Activated B cell treated with CpG ODN at 0.5 μM for 24 hours (primary cell): ENCODE results near the gene LIMS2. TPM values are rescaled to one million over a fixed set of nuclear protein-coding genes. Genes with fewer than 3 reads are reported as not detected.

Experiments
- ATAC-seq: fragments of 200-7000 bp; cut with Tn5 transposase; one replicate; pipeline ENCODE4 v1.10.0; 2021; ENCODE audit warnings: low read depth, mild to moderate bottlenecking, moderate library complexity
- CTCF ChIA-PET: fragments of 350-600 bp; sonication (Branson Sonifier 250); formaldehyde crosslinking; loops from one replicate; lab custom pipeline; 2021; ENCODE audit warnings: antibody characterized with exemption; lab: Charles Lee
- POLR2A ChIA-PET: fragments of 350-600 bp; sonication (Branson Sonifier 250); formaldehyde crosslinking; loops from one replicate; lab custom pipeline; 2021; ENCODE audit warnings: antibody characterized with exemption; lab: Charles Lee
- DNase-seq: peaks from one replicate; pipeline ENCODE4 v3.0.0; 2022
- H3K27ac Mint-ChIP-seq: one replicate; pipeline ENCODE4 v1.8.0; 2020; ENCODE audit warnings: mixed read lengths
- H3K27me3 Mint-ChIP-seq: one replicate; pipeline ENCODE4 v1.8.0; 2021; ENCODE audit warnings: mixed read lengths
- H3K36me3 Mint-ChIP-seq: one replicate; pipeline ENCODE4 v1.8.0; 2021; ENCODE audit warnings: low read depth, mixed read lengths
- H3K4me1 Mint-ChIP-seq: one replicate; pipeline ENCODE4 v1.8.0; 2021; ENCODE audit warnings: mixed read lengths
- H3K4me3 Mint-ChIP-seq: one replicate; pipeline ENCODE4 v1.8.0; 2020; ENCODE audit warnings: mild to moderate bottlenecking, mixed read lengths
- H3K9me3 Mint-ChIP-seq: one replicate; pipeline ENCODE4 v1.8.0; 2020; ENCODE audit warnings: mixed read lengths
- intact Hi-C: fragments of 100-400 bp; cut with micrococcal nuclease; formaldehyde crosslinking; loops from one replicate; pipeline ENCODE4 v1.15.1; 2024
- total RNA-seq: library from RNA; stranded (reverse); gene quantifications from 2 replicates; pipeline ENCODE4 v1.2.3, GENCODE V29; 2022
- TF ChIP-seq, protein P1 (sequence below): fragments of 200-600 bp; IDR thresholded peaks from one replicate; pipeline ENCODE4 v1.8.0; 2022; ENCODE audit warnings: antibody characterized with exemption, mild to moderate bottlenecking

LIMS2 gene
- total RNA-seq, 1 donor from 2014 or later, result 5.3 TPM

DNA sequence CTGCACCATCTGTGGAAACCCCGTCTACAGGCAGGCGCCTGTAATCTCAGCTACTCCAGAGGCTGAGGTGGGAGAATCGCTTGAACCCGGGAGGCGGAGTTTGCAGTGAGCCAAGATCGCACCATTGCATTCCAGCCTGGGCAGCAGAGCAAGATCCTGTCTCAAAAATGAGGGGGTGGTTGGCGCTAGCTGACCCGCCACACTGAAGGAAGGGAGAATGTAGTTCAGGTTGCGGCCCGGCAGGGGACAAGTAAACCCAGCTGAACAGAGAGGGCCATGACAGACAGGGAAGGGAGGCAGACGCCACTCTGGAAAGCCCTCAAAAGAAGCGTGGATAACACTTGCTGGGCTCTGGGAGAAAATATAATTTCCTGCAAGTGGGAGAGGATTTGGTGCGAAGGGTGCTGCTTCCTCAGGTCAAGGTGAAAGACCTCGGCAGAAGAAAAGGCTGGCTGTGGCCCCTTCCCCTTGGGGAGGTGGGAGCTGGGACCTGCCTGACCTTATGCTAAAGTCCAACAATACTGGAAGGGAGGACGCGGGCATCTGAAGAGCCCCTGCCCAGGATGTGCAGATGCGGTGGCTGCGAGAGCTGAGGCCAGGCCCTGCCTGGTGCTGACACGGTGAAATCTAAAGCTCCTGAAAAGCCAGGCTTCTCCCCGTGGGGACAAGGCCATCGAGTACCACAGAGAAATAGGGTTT lies 22.3 kb upstream of the LIMS2 start:
- H3K36me3 Mint-ChIP-seq, result peaks cover 15% of the 10 kb centered on the region
- ATAC-seq, result no peak
- H3K27me3 Mint-ChIP-seq, result no peaks in the 10 kb centered on the region
- H3K9me3 Mint-ChIP-seq, result no peaks in the 10 kb centered on the region
- H3K4me3 Mint-ChIP-seq, result no peak overlapping the region
- peaks cover 15% of the 10 kb centered on the region for H3K4me1 Mint-ChIP-seq
- no peak overlapping the region for H3K27ac Mint-ChIP-seq
- DNase-seq, result no peak
- ChIA-PET POLR2A (no interaction called here), CTCF (no interaction called here)
- TF ChIP-seq, protein P1, sequence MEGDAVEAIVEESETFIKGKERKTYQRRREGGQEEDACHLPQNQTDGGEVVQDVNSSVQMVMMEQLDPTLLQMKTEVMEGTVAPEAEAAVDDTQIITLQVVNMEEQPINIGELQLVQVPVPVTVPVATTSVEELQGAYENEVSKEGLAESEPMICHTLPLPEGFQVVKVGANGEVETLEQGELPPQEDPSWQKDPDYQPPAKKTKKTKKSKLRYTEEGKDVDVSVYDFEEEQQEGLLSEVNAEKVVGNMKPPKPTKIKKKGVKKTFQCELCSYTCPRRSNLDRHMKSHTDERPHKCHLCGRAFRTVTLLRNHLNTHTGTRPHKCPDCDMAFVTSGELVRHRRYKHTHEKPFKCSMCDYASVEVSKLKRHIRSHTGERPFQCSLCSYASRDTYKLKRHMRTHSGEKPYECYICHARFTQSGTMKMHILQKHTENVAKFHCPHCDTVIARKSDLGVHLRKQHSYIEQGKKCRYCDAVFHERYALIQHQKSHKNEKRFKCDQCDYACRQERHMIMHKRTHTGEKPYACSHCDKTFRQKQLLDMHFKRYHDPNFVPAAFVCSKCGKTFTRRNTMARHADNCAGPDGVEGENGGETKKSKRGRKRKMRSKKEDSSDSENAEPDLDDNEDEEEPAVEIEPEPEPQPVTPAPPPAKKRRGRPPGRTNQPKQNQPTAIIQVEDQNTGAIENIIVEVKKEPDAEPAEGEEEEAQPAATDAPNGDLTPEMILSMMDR, result no peak
- intact Hi-C loops, result no loop called here

DNA sequence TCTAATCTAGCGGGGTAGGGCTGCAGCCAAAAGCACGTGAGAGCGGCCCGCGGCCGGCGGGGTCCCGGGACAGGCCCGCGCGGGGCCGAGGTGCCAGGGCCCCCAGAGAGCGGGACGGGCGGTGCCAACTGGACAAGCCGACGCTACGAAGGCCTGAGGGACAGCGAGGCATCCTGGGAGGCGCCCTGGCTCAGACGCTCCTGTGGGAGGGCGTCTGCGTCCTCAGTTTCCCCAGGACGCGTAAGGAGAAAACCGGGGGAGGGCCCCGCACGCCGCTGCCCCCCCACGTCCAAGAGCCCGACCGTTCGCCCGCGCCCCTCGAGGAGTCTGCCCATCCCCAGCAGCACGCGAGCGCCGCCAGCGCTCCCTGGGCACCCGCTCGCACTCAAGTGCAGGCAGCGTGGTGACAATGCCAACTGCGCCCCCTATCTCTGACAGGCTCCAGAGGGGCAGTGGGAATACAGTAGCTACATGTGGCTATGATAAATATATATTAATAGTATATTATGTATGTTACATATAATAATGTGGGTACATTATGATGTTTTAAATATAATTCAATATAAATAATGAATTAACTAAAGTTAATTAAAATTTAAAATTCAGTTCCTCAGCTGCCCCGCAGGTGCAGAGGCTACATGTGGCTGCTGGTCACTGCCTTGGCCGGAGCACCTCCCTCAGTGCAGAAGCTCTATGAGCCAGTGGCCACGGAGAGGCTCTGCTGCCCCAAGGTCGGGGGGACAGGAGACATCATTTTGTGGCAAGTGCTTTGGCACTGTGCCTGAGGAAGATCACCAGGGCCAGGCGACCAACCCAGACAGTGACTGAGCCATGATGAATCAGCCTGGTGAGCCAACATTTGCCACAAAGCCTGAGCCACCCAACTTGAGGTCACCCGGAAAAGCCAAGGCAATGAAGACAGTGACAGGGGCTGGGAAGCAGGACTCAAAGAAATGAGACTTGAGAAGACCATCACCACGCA lies 20.5 kb upstream of the LIMS2 start:
- DNase-seq (no peak), ATAC-seq (peak; percentile 41)
- CTCF ChIA-PET, result interaction anchor here (0.9 to 2.2 kb wide), 4 partner anchors 9 to 105 kb away, joined by 3 to 7 read pairs (median 3); no protein-coding TSS in a partner anchor
- Mint-ChIP-seq H3K27me3 (no peaks in the 10 kb centered on the region), H3K27ac (no peak overlapping the region), H3K4me3 (no peak overlapping the region), H3K36me3 (peaks cover 8% of the 10 kb centered on the region), H3K4me1 (peaks cover 7% of the 10 kb centered on the region), H3K9me3 (peaks cover 11% of the 10 kb centered on the region)
- intact Hi-C loops, result loop anchor here (1.0 kb wide), 2 partner anchors 46 to 104 kb away; no protein-coding TSS in a partner anchor
- POLR2A ChIA-PET, result interaction anchor here (0.6 kb wide), 1 partner anchor 10 kb away, joined by 3 read pairs; no protein-coding TSS in a partner anchor
- TF ChIP-seq, protein P1, result no peak

DNA sequence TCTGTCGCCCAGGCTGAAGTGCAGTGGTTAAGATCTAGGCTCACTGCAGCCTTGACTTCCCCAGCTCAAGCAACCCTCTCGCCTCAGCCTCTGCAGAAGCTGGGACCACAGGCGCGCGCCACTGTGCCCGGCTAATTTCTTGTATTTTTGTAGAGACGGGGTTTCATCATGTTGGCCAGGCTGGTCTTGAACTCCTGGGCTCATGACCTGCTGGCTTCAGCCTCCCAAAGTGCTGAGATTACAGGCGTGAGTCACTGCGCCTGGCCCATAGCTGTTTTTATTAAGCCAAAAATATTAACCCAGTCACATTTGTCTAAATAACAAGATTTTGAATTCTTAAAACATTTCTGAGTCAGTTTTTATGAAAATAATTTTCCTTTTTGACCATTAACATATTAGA lies 19.7 kb upstream of the LIMS2 start:
- TF ChIP-seq, protein P1, result no peak
- Mint-ChIP-seq H3K36me3 (peaks cover 8% of the 10 kb centered on the region), H3K4me3 (no peak overlapping the region), H3K27ac (no peak overlapping the region), H3K9me3 (peaks cover 11% of the 10 kb centered on the region), H3K4me1 (no peaks in the 10 kb centered on the region), H3K27me3 (no peaks in the 10 kb centered on the region)
- DNase-seq (no peak), ATAC-seq (no peak)
- CTCF ChIA-PET, result interaction anchor here (2.2 kb wide), 1 partner anchor 104 kb away, joined by 7 read pairs; no protein-coding TSS in a partner anchor
- POLR2A ChIA-PET, result no interaction called here
- intact Hi-C loops, result loop anchor here (1.0 kb wide), 2 partner anchors 46 to 104 kb away; no protein-coding TSS in a partner anchor

DNA sequence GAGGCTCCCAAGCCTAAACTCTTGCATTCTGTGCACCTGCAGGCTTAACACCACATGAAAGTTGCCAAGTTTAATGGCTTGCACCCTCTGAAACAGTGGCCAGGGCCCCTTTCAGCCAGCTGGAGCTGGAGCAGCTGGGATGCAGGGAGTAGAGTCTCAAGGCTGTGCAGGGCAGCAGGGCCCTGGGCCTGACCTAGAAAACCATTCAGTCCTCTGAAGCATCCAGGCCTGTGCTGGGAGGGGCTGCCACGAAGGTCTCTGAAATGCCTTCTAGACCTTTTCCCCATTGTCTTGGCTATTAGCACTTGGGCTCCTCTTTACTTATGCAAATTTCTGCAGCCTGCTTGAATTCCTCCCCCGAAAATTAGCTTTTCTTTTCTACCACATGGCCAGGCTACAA lies 15.4 kb upstream of the LIMS2 start:
- H3K4me3 Mint-ChIP-seq, result no peak overlapping the region
- DNase-seq (no peak), ATAC-seq (no peak)
- intact Hi-C loops, result no loop called here
- H3K27me3 Mint-ChIP-seq, result no peaks in the 10 kb centered on the region
- no peak overlapping the region for H3K27ac Mint-ChIP-seq
- H3K4me1 Mint-ChIP-seq, result no peaks in the 10 kb centered on the region
- H3K36me3 Mint-ChIP-seq, result peaks cover 6% of the 10 kb centered on the region
- CTCF ChIA-PET, result no interaction called here
- POLR2A ChIA-PET, result no interaction called here
- TF ChIP-seq, protein P1, result no peak
- peaks cover 16% of the 10 kb centered on the region for H3K9me3 Mint-ChIP-seq

DNA sequence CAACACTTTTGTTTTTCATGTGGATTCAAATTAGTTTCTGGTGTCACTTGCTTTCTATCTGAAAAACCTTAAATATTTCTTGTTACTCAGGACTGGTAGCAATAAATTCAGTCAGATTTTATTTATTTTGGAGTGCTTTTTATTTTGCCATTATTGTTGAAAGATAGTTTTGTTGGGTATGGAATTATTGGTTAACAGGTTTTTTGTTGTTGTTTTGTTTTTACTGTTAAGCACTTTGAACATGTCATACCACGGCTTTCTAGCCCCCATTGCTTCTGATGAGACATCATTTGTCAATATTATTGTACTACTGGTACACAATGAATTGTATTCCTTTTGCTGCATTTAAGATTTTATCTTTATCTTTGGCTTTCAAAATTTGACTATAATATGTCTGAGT lies 13.1 kb upstream of the LIMS2 start:
- CTCF ChIA-PET, result no interaction called here
- Mint-ChIP-seq H3K27me3 (no peaks in the 10 kb centered on the region), H3K27ac (no peak overlapping the region), H3K36me3 (peaks cover 6% of the 10 kb centered on the region), H3K9me3 (peaks cover 16% of the 10 kb centered on the region), H3K4me1 (no peaks in the 10 kb centered on the region), H3K4me3 (no peak overlapping the region)
- POLR2A ChIA-PET, result no interaction called here
- intact Hi-C loops, result no loop called here
- TF ChIP-seq, protein P1, result no peak
- no peak for ATAC-seq
- no peak for DNase-seq
